ENCODE measurements around the gene PARD3.

Gene PARD3

DNA sequence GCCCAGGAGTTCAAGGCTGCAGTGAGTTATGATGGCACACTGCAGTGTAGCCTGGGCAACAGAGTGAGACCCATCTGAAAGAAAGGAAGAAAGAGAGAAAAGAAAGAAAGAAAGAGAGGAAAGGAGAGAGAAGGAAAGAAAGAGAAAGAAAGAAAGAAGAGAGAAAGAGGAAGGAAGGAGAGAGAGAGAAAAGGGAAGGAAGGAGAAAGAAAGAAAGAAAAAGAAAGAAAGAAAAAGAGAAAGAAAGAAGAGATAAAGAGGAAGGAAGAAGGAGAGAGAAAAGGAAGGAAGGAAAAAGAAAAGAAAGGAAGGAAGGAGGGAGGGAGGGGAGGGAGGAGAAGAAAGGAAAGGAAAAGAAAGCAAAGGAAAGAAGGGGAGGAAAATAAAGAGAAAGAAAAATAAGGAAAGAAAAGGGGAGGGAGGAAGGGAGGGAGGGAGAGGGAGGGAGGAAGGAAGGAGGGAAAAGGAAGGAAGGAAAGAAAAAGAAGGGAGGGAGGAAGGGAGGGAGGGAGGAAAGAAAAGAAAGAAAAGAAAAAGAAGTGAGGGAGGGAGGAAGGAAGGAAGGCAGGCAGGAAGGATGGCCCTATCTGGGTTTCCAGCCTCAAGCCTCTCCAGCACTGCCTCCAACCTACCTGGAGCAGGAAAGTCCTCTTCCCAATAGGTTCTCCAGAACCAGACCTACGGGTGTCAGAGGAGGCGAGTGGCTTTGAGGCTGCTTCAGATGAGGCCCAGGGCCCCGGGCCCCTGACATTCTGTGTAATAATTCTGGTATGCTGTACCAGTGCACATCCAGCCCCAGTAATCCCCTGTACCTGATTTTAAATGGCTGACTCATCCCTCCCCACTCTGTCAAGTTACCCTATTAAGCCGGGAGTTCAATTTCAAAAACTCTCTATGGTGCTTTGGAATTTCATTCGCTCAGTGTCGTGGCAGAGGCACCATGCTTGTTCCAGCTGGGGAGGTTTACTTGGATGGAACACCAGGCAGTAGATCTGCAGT lies 6.8 kb upstream of the PARD3 start:
- no peak for DNase-seq

DNA sequence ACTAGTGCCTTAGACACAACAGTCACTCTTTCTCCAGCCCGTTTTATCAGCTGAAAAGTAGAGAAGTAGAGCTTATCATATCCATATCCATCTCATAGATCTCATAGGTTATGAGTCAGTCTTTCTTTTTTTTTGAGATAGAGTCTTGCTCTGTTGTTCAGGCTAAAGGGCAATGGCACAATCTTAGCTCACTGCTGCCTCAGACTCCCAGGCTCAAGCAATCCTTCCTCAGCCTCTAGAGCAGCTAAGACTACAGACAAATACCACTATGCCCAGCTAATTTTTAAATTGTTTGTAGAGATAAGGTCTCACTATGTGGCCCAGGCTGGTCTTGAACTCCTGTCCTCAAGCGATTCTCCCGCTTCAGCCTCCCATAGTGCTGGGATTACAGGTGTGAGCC lies 2.5 kb upstream of the PARD3 start:
- DNase-seq = no peak

DNA sequence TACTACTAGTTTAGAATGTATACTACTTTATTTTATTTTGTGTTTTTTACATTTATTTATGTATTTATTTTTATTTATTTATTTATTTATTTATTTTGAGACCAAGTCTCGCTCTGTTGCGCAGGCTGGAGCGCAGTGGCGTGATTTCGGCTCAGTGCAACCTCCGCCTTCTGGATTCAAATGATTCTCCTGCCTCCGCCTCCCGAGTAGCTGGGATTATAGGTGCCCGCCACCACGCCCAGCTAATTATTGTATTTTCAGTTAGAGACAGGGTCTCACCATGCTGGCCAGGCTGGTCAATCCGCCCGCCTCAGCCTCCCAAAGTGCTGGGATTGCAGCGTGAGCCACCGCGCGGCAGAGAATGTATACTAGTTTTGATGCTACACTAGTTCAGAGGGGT lies 2.0 kb upstream of the PARD3 start:
- no peak for DNase-seq

DNA sequence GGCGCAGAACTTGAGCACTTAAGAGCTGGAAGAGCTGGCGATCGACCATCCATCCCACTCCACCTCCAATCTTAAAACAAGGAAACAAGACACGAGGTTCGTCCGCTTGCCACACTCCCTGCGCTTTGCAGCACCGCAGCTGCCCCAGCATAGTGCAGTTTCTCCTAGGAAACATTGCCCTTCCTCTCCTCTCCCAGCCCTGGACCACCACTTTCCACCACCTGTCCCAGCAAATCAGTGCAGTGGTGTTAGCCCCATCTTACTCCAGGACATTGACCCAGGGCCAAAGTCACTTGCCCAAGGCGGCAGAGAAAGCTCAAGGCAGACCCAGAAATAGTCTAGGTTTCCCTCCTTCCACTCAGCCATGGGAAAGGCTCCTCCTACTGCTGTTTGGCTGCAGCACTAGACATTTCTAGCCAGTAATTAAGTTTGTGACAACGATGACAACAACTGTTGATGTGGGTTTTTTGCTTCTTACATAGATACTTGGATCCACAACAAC lies 1.5 kb upstream of the PARD3 start:
- DNase-seq = no peak

DNA sequence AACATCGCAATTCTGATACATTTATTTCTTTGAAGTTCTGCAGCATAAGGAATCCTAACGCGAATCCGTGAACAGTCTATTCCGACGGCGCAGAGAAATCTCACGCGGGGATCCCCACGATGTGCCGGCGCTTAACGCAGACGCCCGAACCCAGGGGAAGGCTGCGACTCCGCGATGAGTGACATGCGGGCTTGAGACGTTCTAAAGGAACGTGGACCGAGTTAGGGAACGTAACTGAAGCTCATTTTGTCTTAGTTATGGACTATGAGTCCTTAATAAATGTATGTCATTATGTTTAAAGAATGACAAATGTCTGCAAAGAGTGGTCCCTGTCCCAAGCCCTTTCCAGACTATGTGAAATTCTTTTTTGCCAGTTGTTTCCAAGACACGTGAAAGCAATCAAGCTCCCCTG lies 995 bp upstream of the PARD3 start:
- DNase-seq = no peak

DNA sequence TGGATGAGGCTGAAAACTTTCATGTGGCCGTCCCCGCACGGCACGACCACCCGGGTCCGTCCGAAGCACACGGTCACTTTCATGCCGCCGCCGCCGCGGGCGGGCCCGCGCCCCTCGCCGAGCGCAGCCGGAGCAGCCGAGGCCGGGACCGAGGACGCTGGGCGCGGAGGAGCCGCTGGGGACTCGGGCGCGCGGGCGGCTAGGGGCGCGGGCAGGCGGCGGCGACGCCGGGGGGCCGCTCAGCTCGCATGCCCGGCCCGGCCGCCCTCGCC lies 247 bp downstream of the PARD3 start:
- DNase-seq = no peak

DNA sequence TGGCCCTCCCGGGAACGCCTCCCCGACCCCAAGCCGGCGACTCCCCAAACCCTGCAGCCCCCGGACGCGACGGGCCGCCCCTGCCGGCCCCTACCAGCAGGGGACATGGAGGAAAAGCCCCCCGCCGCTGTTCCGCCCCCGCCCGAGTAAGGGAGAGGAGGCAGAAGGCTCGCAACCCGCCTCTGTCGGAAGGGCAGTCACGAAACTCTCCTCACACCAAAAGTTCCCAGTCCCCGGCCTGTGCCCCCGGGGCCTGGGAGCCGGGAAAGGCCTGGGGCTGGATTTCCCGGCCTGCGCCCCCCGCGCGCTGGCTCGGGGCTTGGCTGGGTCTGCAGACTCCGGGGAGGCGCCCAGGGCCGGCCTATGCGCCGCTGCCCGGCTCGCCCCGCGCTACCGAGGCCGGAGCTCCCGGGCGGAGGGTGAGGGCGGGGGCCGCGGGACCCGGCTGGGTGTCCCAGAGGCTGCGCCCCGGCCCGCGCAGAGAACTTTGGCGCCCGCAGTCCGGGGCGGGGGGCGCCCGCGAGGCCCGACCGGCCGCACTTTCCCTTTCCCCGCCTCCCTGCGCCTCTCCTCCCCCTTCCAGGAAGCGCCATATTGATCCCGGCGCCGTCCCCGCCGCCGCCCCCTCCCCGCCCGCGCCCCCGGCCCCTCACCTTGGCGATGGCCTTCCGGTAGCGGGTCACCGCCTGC lies 728 bp downstream of the PARD3 start:
- DNase-seq = no peak

DNA sequence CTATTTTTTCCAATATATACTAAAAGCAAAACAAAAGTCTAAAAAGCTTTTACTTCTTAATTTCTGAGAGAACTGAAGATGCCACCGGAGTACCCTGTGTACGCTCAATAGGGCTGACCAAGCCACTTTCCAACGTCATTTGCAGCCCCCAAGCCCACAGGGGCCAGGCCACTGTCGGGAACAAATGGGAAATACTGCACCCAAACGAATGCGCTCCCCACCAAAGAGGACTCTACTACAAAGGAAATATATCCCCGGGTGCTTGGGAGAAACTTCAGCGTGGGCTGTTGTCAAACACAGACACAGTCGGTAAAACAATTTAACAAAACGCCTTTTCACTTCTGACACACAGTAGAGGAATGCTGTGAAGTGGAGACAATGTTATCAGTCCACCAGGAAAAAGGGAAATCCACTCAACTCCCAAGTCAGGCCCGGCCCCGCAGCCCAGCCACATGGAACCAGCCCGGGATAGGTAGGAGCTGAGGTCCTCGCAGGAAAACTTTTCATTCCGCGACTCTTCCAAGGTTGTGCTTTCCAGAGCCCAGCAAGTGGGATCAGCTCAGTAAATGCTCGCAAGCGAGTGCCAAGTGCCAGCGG lies 1.4 kb downstream of the PARD3 start:
- no peak for DNase-seq

DNA sequence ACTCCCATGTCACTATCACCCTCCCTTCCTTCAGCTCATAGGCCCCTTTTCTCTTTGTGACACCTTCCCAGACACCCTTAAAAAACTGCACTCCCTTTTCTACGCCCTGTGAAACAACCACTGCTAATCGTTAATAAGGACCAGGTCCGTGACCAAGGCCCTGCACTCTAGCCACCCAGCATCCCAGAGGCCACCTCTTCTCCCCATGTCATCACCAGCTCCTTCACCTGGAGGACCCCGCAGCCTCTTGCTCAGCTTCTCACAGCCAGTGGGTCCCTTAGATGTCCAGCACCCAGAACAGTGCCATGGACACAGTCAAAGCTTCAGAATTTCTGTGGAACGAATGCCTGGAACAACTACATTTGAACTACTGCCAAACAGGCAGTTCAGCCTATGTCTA lies 2.3 kb downstream of the PARD3 start:
- DNase-seq = no peak

DNA sequence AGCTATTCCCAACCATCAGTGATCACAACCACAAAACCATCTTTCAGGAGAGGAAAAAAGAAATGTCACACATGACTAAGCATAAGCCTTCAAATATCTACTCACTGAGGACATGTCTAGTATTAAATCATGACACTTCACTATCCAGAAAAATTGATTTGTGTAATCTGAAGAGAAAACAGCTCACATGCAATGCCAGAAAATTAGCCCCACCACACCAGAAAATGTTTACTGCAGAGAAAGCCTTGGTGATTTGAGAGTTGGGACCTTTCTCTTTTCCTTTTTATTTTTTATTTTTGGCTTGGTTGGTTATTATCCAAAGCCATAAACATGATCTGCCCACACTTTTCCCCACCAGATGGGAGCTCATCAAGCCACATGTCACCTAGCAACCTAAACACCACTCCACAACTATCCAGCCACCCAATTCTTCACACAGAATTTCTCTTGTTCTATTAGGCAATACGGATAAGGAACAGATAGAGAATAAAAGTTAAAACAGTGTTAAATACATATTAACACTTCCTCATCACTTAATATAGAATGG lies 3.1 kb downstream of the PARD3 start:
- no peak for DNase-seq

DNA sequence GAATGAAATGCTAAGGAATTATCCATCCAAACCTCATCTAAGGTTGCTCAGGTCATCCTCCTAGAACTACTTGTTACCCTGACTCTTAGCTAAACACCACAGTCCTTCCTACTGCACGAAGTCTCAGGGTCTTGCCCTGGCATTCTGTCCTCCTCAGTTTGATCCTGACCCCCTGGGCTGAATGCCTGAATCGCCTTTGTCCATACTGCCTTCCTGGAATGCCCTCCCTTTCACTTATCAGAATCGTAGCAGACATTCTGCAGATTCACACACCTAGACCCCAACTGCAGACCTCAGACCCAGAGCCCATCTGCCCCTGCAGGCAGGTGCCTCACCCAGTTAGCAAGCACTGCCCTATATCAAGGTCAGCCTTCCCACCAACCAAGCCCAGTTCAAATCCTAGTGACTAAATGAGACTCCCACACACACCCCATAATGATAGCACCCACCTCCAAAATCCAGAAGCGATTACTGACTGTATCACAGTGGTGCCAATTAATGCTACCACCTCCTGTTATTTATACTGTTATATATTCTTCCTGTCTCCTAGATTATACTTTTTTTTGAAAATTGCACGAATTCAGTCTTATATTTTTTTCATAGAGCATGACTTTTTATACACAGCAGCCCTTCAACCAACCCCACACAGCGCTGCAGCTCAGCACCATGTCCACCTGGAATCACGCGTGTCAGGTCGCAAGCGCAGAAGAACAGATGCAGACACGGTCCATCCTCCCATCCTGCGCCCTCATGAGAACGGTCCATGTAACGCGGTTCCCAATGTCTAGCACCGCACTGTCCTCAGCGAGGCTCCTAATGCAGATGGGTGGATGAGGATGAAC lies 3.7 kb downstream of the PARD3 start:
- no peak for DNase-seq

DNA sequence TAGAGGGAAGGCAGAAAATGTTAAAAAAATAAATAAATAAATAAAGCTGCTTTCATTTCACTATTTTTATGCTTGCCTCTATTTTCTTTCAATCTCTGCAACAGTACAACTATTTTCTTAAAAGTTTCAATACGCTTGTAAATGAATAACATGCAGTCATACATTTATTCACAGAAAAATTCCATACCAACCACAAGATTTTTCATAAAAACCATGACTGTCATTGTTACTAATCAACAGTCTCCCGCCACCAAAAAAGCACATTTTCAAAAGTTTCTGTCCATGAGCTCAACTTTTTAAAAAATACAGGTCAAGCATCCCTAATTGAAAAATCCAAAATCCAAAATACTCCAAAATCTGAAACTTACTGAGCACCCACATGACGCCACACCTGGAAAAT lies 5.3 kb downstream of the PARD3 start:
- DNase-seq = no peak

DNA sequence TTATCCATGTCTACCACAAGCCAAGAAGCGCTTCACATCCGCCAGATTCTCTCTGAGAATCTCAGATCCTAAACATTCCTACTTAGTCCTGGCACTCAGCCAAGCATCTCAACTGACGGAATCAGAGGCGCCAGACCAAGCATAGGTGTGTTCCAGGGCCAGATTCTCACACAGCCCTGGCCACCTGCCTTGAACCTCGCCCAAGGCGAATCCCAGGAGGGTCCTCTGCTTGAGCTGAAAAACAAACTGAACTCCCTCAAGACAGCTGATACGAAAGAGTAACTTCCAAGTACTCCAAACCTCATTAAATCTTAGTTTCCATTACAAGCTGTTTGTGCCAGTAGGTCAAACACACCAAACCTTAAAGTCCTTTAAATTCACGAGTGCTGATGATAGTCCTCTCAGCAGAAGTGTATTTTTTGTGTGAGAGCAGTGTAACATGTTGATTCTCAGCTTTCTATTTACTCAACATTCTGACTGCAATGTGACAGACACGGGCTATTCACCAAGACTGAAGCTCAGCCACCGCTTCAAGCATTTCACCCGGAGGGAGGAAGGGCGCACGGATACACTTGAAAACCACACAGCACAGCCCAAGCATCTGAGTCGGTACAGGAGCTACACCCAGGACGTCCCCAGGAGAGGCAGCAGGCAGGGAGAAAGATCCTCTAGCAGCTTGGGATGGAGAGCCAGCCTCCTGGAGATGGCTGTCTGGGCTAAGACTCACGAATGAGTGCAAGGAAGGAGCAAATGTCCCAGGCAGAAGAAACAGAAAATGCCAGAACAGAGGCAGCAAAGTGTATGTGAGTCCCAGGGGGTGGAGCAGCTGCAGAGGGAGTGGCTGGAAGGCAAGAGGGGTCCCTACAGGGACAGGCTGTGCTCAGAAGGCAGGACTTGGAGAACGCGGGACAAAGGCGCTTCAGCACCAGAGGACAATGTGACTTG lies 6.0 kb downstream of the PARD3 start:
- peak; percentile 66 for DNase-seq

DNA sequence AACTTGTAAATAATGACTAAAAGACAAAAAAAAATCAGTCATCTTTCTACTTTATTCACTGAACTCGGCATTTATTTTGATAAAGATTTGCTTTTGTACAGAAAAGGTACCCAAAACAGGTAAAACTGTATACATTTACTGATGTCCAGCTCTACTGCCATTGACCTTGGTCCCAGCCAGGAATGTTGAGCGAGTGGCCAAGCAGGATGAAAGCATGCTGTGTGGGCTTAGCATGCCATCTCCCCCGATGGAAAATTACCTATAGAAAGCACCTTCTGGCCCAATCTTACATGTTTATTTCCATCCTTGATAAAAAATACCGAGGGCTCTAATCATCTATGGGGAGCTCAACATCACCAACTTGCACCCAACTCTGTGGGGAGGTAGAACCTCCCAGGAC lies 6.8 kb downstream of the PARD3 start:
- no peak for DNase-seq

DNA sequence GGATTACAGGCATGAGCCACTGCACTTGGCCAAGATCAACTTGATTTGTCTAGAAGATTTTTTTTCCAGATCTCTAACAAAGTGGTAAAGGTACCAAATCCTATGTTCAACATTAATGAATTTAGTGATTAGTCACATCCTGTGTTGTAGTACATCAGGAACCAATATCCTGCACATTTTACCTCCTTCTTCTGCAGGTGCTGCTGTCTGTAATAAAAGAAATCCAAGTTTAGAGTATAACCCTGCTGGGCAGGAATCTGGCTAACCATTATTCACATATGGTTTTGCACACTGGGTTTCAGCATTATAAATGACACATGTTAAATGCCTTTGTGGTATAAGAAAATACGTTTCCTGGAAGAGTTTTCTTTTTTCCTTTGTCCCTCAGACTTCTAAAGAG lies 10.8 kb downstream of the PARD3 start:
- DNase-seq = no peak

DNA sequence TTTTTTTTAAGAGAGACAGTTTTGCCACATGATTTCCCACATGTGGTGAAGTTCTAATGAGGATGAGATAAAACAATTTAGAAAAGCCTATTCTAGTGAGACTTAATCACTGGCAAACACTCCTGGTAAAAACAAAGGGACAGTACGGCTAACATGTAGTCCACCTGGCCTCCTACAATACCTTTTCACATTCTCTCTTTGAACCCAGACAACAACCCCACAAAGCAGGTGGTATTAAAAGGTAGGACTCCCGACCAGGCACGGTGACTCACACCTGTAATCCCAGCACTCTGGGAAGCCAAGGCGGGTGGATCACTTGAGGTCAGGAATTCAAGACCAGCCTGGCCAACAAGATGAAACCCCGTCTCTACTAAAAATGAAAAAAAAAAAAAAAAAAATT lies 12.4 kb downstream of the PARD3 start:
- no peak for DNase-seq

DNA sequence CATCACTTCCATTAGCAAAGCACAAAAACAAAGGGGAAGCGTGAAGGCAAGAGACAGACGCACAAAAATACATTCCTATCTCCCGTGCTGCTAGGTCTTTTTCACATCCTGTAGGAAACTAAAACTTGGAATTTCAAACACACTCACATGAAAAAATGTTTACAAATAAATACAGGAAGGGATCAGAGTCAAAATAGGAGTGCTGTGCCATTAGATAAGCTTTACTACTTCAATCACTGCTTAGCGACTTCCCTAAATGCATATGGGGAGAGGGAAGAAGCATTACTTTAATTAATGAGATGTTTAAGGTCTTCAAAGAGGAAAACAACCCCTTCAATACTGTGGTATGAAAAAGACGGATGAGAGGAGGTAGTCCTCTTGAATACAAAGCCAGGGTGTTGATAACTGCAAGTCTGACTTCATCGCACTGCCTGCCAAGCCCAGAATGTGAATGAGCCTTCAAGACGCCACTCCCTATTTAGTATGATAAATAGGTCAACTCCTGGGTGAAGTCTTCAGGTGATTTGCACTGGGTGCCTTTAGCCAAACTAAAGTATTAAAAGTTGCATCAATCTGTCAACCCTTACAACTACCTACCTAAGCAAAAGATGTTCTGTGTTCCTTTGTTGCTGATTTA lies 13.9 kb downstream of the PARD3 start:
- no peak for DNase-seq

DNA sequence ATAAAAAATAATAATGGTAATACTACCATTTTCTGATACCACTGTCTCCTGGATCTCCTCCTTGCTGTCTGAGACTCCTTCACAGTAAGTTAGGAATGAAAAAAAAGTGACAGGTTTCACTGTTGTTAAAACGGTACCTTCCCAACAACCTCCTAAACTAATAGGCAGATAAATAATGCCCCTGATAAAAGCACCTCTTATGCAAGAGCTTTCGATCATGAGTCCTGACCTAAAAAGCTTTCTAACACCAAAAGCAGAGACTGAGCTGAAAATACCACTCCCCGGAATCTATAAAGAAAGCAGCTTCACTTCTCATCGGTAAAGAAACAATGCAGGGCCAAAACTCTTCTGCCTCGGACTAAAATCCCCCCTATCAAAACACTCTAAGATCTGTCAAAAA lies 14.5 kb downstream of the PARD3 start:
- no peak for DNase-seq

DNA sequence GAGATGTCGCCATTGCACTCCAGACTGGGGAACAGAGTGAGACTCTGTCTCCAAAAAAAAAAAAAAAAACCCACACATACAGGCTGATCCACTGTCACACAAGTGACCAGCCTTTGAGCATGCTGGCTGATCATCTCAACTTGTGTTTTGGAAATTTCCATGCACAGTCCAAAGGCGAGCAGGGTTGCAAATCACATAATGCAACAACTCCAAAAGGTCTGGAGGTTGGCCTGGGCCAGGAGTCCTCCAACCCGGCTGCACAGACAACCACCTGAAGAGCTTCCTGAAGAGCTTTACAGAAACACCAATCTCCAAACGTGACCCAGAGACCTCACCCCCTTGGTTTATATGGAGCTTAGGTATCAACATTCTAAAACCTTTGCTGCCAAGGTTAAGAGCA lies 16.4 kb downstream of the PARD3 start:
- no peak for DNase-seq

DNA sequence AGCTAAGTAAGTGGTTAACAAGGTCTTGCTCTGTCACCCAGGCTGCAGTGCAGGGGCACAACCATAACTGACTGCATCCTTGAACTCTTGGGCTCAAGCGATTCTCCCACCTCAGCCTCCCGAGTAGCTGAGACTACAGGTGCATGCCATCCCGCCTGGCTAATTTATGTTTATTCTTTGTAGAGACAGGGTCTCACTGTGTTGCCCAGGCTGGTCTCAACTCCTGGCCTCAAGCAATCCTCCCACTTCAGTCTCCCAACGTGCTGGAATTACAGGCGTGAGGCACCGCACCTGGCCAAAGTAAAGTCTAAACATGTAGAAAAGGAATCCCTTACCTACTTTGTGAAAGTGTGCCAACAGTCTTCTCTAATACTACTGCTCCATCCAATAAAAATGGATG lies 17.9 kb downstream of the PARD3 start:
- no peak for DNase-seq

DNA sequence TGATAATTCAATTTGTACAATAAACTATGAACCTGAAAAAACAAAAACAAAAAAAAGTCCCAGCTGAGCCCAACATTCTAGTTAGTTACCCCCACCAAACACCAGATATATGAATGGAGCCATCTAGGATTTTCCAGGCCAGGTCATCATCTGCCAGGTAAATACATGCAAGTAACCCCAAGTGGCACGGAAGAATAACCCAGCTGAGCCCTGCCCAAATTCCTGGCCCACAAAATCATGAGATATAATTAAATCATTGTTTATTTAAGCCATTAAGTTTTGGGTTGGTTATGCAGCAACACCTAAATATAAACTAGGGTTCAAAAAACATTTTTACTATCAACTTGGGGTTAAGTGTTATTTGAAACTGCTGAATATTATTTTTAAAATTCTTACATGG lies 19.0 kb downstream of the PARD3 start:
- DNase-seq = no peak

Data from NCI-H2171 (cell line).